GM12891 (cell line): Measurements from ENCODE around the gene MARK4.
A peak's percentile ranks its signal among the peaks of the same experiment; 100 is the strongest.

Experiments used
- DNase-seq: peaks from one replicate; pipeline ENCODE4 v3.0.0; 2011; ENCODE audit warnings: low spot score; ENCODE audit not compliant: insufficient read length
- FAIRE-seq: peaks from 2 replicates; lab custom pipeline; 2011; peaks lifted over from hg19 to GRCh38; lab: Jason Lieb, UNC
- PAX5 ChIP-seq: IDR thresholded peaks from 2 replicates; pipeline ENCODE4 v1.6.1; 2011; ENCODE audit warnings: low read length, moderate library complexity, mild to moderate bottlenecking; ENCODE audit not compliant: insufficient read depth, severe bottlenecking
- POLR2A ChIP-seq: IDR thresholded peaks from 2 replicates; pipeline ENCODE4 v1.6.1; 2011; ENCODE audit warnings: low read depth, low read length, control low read depth
- POLR2AphosphoS5 ChIP-seq: IDR thresholded peaks from 2 replicates; pipeline ENCODE4 v1.6.1; 2011; ENCODE audit warnings: low read depth, low read length, control low read depth
- POU2F2 ChIP-seq: IDR thresholded peaks from 2 replicates; pipeline ENCODE4 v1.6.1; 2011; ENCODE audit warnings: low read depth, mild to moderate bottlenecking, control low read depth, low read length, moderate library complexity
- SPI1 ChIP-seq: IDR thresholded peaks from 2 replicates; pipeline ENCODE4 v1.6.1; 2011; ENCODE audit warnings: low read depth, low read length, control low read depth
- TAF1 ChIP-seq: IDR thresholded peaks from 2 replicates; pipeline ENCODE4 v1.6.1; 2011; ENCODE audit warnings: low read depth, low read length, control low read depth

MARK4 gene

DNA sequence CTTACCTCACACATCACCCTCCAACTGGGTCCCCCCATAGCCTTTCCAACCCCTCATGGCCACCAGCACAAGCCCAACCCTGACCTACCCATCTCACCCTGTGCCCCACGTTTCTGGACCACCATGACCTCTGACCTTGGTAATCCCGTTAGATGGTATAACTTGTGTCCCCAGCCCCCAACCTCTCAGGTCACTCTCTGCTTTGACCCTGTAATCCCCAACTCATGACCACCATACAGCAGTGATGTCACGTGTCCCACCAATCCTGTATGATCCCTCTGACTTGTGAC, 98.0 kb downstream of the MARK4 start:
- FAIRE-seq (no peak), DNase-seq (no peak)
- TF ChIP-seq TAF1, result no peak
- TF ChIP-seq SPI1, result no peak
- TF ChIP-seq POLR2A, result no peak
- no peak for TF ChIP-seq PAX5
- no peak for TF ChIP-seq POU2F2
- no peak for TF ChIP-seq POLR2AphosphoS5

DNA sequence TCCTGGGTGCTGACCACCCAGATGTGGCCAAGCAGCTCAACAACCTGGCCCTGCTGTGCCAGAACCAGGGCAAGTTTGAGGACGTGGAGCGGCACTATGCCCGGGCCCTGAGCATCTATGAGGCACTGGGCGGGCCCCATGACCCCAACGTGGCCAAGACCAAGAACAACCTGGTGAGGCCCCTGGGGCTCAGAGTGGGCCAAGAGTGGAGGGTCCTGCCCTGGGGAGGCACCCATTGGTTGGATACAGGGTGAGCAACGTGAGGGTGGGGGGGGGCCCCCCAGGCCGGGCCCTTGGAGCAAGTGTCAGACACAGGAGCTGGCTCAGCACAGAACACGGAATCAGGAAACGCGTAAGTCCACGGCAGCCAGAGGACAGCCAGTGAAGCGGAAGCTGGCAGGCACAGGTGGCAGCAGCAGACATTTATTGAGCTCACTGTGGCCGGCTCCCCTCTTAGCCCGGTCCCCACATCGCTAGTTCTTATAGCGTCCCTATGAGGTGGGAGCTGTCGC, 98.4 kb downstream of the MARK4 start:
- FAIRE-seq (no peak), DNase-seq (no peak)
- no peak for TF ChIP-seq POLR2AphosphoS5
- no peak for TF ChIP-seq POU2F2

DNA sequence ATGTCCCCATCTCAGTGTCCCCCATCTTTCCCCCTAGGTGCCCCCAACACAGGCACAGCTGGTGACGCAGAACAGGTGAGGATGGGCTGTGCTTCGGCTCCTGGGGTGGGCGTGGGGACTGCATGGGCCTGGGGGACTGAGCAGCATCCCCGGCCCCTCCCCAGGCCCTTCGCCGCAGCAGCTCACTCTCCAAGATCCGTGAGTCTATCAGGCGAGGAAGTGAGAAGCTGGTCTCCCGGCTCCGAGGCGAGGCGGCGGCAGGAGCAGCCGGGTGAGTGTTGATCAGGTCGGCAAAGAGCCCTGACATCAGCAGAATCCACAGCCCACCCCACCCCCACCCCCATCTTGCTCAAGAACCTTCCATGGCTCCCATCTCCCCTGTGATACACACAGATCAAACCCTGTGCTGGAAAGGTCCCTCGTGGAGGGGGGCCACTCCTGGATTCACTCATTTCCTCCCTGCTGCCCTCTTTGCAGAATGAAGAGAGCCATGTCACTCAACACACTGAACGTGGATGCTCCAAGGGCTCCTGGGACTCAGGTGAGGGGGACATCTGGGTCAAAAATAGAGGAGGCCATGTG, 99.5 kb downstream of the MARK4 start:
- FAIRE-seq, result no peak
- TF ChIP-seq TAF1 (no peak), POLR2AphosphoS5 (no peak), POLR2A (no peak), PAX5 (no peak), POU2F2 (no peak), SPI1 (no peak)
- no peak for DNase-seq

DNA sequence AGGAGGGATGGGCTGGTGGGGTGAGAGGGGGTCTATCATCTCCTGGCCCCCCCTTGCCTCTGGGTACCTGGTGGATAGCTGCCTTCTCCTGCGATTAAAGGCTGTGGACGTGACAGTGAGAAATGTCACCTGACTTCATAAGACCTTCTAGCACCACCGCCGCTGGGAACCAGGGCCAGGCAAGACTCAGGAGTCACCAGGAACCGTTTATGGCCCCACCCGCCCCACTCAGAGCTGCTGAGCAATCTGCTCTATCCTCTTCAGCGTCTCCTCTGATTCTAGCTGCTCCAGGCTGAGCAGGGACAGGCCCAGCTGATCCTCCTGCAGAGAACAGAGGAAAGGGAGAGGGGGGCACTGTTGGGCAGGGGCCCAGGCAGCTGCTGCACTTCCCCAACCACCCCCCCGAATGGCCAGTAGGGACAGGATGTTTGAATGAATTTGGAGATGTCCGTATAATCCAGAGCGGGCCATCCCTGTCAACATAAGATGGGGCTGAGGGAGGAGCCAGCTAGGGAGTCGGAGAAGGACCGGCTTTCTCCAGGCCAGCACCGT, 100.4 kb downstream of the MARK4 start:
- DNase-seq (no peak), FAIRE-seq (no peak)
- TF ChIP-seq POU2F2, result no peak
- TF ChIP-seq PAX5, result no peak
- no peak for TF ChIP-seq POLR2A

DNA sequence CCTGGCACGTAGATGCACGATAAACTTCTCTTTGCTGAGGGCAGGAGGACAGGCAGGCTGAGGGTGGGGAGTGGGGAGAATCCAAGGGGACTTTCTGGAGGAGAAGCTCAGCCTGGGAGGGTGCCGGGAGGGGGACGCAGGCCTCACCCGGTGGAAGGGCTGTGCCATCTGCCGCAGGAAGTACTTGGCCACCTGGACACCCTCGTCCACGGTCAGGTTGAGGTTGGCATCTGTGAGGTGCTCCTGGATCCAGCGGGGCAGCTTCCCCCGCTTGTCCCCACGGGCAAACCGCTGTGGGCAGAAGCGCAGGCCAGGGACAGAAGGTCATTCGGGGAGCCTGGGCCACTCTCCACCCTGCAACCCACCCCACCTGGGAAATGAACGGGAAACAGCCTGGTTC, 101.0 kb downstream of the MARK4 start:
- FAIRE-seq (no peak), DNase-seq (no peak)
- TF ChIP-seq POLR2AphosphoS5, result no peak
- no peak for TF ChIP-seq POU2F2
- TF ChIP-seq POLR2A, result no peak
- TF ChIP-seq SPI1, result no peak
- no peak for TF ChIP-seq TAF1
- no peak for TF ChIP-seq PAX5

DNA sequence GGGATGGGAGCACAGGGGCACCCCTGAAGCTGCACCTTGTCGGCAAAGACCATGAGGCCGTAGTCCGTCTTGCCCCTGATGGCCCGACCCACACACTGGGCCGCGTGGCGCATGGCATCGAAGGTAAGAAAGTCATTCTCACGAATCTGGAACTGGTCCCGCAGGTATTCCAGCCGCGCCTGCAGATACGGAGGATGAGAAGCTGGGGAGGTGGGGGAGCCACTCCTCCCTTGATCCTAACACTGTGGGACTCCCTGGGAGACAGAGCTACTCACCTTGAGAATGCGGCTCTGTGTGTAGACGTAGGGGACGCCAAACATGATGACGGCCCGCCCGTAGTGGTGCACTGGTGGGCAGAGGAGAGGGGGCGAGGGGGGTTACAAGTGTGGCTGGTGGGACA, 101.4 kb downstream of the MARK4 start:
- TF ChIP-seq SPI1, result no peak
- no peak for TF ChIP-seq POLR2A
- TF ChIP-seq POU2F2, result no peak
- TF ChIP-seq POLR2AphosphoS5, result no peak
- TF ChIP-seq TAF1, result no peak
- TF ChIP-seq PAX5, result no peak
- FAIRE-seq (no peak), DNase-seq (peak; percentile 22)

DNA sequence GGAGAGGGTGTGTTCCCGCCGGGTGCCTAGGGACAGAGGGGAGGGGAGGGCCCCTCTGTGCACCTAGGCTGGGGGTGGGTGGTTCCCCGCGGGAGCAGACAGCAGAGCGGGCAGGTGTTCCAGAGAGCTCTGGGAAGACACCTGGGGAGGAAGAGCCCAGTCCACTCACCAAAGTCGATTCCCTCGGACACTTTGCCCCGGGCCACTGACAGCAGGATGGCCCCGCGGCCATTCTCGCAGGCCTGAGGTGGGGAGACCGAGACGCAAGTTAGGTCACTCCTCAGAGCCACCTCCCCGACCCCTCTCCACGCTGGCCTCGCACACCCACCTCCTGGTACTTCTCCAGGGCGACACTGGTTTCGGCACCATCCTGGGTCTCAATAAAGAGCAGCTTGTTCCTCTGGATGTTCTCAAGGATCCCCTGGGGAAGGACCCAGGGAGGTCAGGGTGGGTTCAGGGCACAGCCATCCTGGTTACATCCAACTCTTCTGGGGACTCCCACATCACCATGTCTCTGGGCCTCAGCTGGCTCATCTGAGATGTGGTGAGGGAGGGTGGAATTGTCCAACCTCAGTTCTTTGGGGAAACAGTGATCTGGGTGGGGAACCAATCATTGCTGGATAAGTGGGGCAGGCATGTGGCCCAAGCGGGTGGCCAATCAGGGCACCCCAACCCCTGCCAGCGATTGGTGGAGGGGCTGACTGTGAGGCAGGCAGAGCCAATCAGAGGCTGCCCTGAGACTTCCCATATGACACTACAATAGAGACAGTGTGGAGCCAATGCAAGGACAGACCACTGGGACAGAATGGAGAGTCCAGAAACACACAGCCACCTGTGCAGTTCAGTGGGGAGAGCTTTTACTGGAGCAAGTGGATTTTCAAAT, 102.1 kb downstream of the MARK4 start:
- no peak for FAIRE-seq
- TF ChIP-seq TAF1 (no peak), POLR2A (no peak)
- DNase-seq, result peak; percentile 35

DNA sequence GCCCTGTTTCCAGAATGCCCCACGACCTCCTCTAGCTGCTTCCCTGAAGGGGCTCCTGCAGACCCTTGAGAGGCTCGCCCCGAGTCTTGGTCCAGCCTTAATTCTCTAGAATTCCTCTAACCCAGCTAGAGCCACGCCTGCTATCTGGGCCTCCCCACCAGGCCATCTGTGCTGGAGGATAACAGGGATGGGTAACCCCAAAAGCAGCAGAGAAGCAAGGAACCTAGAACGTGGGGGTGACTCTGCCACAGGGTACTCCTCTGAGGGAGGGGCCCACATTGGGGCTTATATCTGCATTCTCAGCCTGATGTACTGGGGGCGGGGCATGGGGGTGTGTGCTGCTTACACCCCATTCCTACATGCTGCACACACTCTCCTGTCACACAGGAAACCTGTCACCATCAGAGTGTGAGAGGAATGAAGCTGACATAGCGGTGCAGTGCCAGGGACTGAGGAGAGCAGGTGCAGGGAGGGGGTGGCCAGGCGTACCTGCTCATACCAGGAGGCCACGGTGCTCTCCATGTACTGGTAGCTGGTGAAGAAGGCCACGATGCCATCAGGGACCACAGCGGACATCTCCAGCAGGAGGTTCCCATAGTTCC, 103.3 kb downstream of the MARK4 start:
- DNase-seq, result no peak
- FAIRE-seq, result no peak
- TF ChIP-seq SPI1 (no peak), POU2F2 (no peak), TAF1 (no peak), POLR2AphosphoS5 (no peak), PAX5 (no peak), POLR2A (no peak)
